T47D (cell line): ENCODE measurements around the gene INSIG1.

Experiments
- DNase-seq, 2 experiments: peaks; one replicate each; pipeline versions ENCODE4 v3.0.0 to v3.0.0-alpha.2; 2011 to 2012; ENCODE audit warnings: low read depth in 1 of 2, low spot score in 1 of 2
- JUND ChIP-seq: IDR thresholded peaks from 2 replicates; pipeline ENCODE4 v1.6.1; 2012; ENCODE audit warnings: low read depth
- in situ Hi-C: cut with HindIII; loops from 2 replicates; pipeline ENCODE4 v1.10.0; 2016; ENCODE audit warnings: low sequenced_read_pairs, low pct_unique_long_range_greater_than_20kb

The INSIG1 gene

DNA sequence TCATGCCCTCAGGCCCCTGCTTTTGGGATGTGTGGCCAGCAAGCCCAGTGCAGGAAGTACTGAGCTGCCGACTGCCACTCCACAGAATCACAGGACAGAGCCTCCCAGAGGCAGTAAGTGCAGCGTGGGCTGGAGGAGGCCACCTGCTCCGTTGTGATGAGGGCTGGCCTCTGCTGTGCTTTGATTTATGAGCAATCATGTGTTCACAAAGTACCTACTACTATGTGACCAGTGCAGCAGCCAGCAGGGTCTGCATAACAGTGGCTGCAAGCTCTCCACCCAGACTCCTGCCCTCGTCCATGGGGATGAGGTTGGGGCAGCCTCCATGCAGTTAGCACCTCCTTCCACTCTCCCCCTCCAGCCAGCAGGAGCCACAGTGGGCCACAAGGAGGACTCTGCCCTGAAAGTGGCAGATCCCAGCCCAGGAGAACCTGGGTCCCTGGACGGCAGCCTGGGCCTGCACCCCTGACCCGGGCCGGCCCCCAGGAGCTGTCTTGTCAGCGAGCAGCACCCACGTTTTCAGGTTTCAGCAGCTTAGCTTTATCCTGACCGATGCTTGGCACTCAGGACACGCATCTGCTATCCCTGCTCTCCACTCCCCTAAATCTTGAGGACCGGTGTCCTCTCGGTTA lies 37.7 kb upstream of the INSIG1 start:
- no peak for DNase-seq
- in situ Hi-C loops: no loop called here
- no peak for TF ChIP-seq JUND

DNA sequence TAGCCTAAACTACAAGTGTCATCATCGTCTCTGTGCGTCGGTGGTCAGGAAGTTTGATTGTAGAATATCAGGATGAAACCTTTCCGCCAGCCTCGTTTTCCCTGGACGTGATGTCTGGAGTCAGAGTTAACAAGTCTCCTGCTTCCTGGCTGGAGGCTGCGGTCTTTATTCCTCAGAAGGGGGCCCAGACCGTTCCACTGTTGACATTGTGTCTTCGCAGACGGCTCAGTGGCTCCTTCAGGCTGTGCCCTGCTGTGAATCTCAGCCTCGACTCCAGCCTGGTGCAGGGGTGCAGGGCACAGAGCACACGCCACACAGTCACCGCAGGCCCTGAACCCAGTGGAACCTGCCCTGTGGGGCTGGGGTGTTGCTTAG lies 37.2 kb upstream of the INSIG1 start:
- TF ChIP-seq JUND: no peak
- no peak for DNase-seq
- in situ Hi-C loops: no loop called here

DNA sequence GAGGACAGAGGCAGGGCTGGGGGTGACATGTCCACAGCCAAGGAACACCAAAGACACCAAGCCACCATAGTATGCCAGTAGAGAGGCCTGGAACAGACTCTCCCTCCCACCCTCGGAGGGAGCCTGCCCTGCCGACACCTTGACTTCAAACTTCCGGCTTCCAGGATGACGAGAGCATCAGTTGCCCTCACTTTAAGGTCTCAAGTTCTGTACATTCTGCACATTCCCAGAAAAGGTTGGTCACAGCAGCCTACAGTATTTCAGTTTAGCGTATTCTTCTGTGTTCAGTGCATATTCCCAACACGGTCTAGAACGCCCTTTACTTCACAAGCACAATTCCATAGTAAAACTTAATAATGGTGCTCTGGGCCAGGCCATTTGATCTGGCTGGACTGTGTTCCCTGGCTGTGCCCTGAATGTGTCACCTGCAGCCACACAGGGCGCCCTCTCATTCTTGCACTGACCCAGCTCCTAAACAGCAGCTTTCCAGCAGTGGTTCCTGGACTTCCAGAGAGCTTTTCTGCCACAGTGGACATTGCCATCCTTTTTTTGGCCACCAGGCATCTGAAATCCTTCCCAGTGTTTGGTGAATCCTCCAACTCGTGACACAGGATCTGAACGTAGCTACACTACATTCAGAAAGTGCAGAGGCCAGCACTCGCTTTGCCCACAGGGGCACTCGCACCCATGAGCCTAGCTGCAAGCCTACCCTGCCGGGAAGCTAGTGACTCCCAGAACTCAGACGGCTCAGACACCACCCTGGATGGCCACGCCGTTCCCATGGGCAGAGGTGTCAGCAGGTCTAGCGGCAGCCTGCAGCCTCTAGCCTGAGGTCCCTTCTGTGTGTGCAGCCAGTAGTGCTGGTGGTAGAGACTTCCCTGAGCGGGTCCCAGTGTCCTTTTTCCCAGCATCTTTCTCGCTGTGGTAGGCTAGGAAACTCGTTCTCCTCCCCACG lies 36.4 kb upstream of the INSIG1 start:
- no peak for TF ChIP-seq JUND
- in situ Hi-C loops: no loop called here
- no peak for DNase-seq

DNA sequence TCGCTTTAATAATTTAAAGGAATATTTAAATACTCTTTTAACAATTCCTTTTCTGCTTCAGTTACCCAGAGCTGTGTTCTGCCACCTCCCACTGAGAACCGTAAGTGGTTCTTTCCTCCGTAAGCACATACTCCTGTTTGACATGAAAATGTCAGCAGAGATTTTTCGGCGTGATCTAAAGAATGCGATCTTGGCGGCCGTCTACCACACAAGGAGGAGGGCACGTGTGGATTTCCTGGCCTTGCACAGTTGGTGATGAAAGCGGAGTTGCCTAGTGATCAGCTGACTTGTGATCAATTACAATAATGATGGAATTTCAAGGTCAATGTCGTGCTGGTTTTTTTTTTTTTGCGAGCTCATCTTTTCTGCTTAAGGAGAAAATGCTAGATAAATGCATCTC lies 35.6 kb upstream of the INSIG1 start:
- TF ChIP-seq JUND: no peak
- in situ Hi-C loops: no loop called here
- DNase-seq: no peak

DNA sequence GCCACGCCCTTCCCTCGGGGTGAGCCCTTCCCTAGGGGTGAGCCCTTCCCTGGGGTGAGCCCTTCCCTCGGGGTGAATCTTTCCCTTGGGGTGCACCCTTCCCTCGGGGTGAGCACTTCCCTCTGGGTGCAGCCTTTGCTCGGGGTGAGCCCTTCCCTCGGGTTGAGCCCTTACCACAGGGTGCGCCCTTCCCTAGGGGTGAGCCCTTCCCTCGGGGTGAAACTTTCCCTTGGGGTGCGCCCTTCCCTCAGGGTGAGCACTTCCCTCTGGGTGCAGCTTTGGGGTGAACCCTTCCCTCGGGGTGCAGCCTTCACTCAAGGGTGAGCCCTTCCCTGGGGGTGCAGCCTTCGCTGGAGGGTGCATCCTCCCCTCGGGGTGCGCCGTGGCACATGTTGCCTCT lies 34.6 kb upstream of the INSIG1 start:
- in situ Hi-C loops: no loop called here

DNA sequence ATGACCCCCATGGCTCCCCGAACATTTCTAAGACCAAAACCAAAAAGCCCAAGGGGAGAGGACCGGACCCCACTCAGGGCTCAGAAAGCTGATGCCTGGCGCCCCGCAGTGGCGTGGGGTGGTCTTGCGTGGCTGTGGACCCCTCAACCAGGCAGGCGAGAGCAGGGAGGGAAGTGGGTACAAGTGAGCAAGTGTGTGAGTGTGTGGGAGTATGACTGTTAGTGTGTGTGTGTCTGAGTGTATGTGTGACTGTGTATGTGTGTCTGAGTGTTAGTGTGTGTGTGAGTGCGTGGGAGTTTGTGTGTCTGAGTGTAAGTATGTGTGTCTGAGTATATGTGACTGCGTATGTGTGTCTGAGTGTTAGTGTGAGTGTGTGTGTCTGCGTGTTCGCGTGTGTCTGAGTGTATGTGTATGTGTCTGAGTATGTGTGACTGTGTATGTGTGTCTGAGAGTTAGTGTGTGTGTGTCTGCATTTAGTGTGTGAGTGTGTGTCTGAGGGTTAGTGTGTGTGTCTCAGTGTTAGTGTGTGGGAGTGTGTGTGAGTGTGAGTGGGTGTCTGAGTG lies 34.0 kb upstream of the INSIG1 start:
- in situ Hi-C loops: no loop called here
- no peak for DNase-seq
- no peak for TF ChIP-seq JUND

More for the DNA sequence above, 34.6 kb upstream of the INSIG1 start:
- no peak for TF ChIP-seq JUND
- no peak for DNase-seq

DNA sequence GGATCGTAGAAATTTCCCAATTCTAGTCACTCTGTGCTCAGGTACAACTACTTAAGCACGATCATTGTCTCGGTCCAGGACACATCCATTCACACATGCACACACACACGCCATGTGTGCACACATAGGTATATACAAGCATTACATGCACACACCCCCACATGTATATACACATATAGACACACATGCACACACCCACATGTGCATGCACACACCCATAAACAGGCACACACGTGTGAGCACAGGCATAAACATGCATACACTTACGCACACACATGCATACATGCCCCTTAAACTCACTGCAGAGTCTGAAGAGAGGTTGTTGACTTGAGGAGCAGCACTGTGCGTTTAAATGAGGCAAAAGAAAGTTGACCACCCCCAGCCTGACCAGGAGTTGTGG lies 32.5 kb upstream of the INSIG1 start:
- no peak for TF ChIP-seq JUND
- in situ Hi-C loops: no loop called here
- no peak for DNase-seq

DNA sequence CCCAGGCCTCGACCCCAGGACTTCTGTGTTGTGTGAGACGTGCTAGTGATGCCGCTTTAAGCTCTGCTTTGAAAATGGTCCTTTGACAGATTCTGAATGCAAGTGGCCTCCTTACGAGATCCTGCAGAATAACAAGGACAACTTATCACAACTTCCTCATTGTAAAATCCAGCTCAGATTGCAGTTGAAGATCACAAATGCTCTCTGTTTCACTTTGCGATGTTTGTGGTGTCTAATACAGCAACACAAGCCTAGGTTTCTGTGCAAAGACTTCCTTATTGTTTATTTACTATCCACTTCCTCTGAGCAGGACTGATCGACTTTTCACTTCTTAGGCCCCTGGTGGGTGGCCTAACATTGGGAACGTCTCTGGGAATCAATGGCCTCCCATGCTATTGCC lies 31.7 kb upstream of the INSIG1 start:
- DNase-seq: no peak
- in situ Hi-C loops: no loop called here
- no peak for TF ChIP-seq JUND

DNA sequence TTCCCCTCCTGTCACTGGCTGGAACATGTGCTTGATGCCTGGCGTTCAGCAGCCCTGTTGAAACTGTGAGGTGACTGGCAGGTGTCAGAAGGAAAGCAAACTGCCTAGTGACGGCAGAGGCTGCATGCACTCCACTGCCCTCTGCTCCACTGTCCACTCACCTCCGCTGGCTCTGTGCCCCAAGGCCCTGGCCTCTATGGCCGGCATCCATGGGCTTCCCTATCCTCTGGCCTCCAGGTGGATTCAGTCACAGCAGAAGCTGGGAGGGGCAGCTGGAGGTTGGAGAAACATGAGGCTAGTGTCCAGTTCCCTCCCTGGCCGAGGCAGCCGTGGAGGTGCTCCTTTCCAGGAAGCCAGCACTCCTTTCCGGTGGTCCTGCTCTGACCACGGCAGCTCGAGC lies 31.2 kb upstream of the INSIG1 start:
- TF ChIP-seq JUND: no peak
- in situ Hi-C loops: no loop called here
- DNase-seq: no peak

DNA sequence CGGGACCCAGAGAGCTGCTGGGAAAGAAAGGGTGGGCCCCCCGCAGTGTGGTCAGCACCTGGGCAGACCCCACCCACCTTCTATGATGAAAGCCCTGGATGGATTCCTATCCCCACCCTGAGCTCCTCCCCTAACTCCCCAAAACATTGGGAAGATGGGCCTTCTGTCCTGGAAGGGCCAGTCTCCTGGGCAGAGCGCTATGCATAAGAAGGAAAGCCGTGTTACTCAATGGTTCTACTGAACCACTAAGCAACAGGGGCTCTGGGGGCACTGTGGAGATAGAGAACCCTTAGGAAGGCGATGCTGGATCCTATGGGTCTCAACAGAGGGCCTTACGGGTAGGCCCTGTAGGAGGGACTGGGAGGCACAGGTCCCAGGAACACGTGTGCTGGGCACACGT lies 30.7 kb upstream of the INSIG1 start:
- DNase-seq: no peak
- no peak for TF ChIP-seq JUND
- in situ Hi-C loops: no loop called here

DNA sequence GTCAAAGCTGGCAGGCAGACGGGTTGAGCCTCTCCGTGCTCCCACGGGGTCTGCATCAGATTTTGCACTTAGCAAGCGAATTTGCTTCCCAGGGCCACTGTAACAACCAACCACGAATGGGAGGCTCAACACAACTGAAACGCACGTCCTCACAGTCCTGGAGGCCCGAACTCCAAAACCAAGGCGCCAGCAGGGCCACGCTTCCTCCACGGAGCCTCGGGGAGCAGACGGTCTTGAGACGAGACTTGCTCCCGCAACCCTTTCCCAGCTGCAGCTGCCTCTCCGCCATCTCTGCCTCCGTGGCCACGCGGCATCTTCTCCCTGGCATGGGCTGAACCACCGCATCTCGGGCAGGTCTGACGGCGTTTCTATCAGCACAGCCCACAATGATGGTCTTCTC lies 30.2 kb upstream of the INSIG1 start:
- in situ Hi-C loops: no loop called here
- DNase-seq: no peak

DNA sequence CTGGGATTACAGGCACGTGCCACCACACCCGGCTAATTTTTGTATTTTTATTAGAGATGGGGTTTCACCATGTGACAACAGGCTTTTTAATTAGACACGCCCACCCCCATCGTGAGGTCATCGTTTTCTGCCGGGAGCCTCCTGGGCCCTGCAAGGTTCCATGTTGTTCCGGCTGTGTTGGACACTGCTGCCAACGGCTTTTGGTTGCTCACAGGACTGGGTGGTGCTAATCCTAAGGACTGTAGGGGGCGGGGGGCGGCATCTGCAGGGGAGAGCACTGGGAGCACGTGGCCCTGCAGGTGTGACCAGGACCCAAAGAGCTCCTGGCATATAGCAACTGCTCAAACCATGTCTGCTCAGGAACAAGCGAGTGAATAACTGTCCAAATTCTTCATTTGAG lies 29.5 kb upstream of the INSIG1 start:
- no peak for DNase-seq
- in situ Hi-C loops: no loop called here

More for the DNA sequence above, 30.2 kb upstream of the INSIG1 start:
- no peak for TF ChIP-seq JUND

More for the DNA sequence above, 29.5 kb upstream of the INSIG1 start:
- TF ChIP-seq JUND: no peak
